Activated CD4-positive, alpha-beta T cell treated with anti-CD3 and anti-CD28 coated beads for 1 hour (primary cell): ENCODE results near the gene CCM2.

Source experiments
- DNase-seq: peaks from one replicate; pipeline ENCODE4 v3.0.0-alpha.2; 2020

CCM2 gene

GRCh38 chr7:45069444-45070253, 69.6 kb downstream of the CCM2 start:
- no peak for DNase-seq

DNA sequence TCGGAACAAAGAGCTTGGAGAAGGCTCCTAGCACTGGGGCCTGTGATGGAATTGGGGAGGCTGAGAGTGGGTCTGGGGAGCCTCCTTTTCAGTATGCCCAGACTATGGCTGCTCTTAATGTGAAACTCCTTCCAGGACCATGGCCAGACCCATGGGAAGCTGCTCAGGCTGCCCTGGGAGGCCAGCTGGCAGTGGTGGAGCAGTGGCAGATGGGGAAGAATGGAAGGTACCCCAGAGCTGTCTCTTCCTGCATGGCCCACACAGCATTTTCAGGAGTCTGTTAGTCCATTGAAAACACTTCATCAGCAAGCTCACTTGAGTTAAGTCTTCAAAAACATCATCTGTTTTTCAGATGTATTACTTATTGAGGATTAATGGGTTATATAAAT, 70.2 kb downstream of the CCM2 start:
- no peak for DNase-seq

DNA sequence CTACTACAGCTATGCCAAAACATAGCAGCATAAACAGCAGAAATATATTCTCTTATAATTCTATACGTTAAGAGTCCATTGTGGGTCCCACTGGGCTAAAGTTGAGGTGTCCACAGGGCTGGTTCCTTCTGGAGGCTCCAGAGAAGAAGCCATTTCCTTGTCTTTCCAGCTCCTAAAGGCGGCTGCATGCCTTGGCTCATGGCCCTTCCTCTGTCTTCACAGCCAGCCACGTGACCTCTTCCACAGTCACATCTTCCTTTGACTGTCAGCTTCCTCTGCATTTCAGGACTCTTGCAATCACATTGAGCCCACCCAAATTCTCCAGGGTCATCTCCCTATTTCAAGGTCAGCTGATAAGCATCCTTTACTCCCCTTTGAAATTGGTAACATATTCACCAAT, 71.5 kb downstream of the CCM2 start:
- DNase-seq: no peak

DNA sequence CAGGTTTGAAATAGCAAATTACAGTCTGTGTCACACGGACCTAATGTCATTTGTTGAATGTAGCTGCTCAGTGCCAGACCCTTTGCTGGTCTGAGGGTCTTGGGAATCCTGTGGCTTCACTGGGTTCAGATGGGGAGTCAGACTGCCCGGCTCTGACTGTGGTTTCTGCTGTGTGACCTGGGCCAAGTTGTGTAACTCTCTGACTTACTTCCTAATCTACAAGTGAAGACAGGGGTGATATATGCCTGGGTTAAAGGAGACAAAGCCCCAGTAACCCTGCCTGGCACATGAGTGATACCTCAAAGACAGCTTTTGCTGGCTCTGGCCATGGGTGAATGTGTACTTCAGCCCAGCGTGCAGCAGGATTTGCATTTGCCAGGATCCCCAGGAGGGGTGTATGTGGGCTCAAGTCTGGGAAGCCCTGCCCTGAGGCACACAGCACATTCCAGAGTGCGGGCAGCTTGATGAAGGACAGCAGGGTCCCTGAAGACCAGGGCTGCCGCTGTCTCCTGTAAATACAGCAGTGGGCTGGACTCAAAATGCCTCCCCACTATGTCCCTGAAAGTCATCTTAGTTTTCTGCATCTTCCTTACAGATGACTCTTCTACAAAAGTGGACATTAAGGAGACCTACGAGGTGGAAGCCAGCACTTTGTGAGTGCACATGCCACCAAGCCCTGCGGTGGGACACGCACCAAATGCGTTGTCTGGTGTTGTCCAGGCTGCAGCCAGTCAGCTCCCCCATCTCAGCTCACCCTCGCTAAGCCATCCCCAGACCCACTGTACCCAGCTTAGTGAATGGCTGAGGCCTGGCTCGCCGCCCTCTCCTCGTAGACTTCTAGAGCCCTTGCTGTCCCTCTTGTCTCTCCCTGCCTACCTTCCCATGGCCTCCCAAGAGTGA, 72.4 kb downstream of the CCM2 start:
- DNase-seq: no peak

DNA sequence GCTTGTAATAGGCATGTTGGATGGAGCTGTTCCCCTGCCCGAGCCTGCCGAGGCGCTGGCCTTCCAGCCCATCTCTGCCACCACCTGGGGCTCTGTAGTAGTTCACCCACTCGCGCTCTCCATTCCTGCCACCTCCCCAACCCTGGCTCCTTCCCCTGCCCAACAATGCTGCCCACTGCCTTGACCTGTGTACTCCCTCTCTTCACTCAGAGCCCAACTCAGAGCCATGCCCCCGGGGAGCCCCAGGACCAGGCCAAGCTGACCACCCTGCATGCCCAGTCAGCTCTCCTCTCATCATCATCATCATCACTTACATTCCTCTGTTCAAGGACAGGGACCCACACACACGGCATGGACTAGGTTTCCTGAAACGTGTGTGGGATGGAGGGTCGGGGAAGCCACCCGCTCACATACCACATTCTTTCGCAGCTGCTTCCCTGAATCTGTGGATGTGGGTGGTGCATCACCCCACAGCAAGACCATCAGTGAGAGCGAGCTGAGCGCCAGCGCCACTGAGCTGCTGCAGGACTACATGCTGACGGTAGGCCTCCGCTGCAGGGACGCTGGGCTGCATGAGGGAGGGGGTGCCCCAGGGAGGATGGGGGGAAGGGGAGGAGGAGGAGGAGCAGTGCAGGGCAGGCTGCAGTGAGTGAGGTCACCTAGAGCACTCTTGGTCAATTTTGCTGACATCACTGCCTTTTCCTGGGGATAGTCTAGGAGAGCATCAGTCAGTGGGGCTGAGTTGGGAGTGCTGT, 73.2 kb downstream of the CCM2 start:
- no peak for DNase-seq

DNA sequence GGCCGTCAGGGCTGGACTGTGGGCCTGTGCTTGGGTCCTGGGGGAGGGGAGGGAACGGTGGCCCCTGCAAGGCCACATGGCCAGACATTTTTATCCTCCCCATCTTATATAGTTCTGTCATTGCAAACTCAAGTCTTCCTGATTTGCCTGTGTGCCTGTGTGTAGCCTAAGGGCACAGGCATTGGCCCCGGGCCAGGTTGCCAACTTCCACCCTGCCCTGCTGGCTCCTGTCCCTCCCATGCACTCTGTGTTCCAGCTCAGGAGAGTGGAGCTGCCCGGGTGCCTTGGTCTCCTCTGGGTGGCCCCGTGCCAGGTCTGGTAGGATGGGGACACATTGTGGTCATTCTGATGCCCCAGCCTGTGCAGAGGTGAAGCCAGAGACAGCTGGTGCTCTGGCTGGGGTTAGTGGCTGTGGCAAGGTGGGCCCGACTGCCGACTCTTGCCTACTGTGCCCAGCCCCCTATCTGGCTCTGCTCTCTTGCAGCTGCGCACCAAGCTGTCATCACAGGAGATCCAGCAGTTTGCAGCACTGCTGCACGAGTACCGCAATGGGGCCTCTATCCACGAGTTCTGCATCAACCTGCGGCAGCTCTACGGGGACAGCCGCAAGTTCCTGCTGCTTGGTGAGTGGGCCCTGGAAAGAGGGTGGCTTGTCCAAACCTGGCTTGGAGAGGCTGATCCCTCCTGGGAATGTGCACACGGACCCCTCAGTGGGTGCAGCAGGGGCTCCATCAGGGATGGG, 74.0 kb downstream of the CCM2 start:
- DNase-seq: no peak

GRCh38 chr7:45074528-45075354, 74.7 kb downstream of the CCM2 start:
- no peak for DNase-seq

DNA sequence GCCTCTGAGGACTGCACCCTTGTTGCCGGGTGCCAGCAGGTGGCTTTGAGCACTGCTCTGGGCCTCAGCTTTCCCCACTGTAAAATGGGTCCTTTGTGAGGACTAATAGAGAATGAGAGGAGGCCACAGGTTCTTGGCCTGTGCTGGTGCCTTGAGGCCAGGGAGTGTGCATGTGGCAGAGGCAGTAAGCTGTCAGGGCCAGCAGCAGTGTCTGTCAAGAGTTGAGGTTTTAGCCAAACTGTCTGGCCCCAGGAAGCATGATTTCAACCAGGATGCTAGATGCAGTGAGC, 75.3 kb downstream of the CCM2 start:
- DNase-seq: no peak

- no peak for DNase-seq
Observed at GRCh38 chr7:45075871-45076796, 76.1 kb downstream of the CCM2 start.

DNA sequence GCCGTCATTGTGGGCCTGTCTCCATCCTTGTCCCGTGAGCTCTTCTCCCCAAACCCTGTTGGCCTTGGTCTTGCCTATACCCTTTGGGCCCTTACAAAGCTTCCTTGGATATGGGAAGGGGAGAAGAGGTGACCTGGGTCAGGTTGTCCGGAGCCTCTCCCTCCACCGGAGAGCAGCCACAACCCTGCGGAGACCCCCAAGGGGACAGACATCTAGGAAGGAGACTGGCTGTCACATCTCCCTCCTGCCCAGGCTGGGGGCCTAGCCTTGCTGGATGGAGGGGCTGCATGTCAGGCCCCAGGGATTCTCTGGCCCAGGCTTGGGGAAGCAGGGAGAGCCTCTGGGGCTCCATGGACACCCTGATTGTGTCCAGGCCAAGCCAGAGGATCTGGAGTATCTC, 76.9 kb downstream of the CCM2 start:
- DNase-seq: no peak

DNA sequence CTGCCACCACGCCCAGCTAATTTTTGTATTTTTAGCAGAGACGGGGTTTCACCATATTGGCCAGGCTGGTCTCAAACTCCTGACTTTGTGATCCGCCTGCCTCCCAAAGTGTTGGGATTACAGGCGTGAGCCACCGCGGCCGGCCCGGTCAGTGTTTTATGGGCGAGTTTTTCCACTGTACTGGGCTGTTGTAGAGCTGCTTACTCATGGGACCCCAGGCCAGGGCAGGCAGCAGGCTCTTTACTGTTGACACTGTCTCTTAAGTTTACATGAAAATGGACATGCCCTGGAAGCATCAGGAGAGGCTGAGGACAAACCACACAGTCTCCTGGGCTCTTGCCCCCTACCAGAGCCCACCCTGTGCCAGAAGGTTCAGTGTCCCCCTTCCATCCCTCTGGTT, 77.6 kb downstream of the CCM2 start:
- no peak for DNase-seq

GRCh38 chr7:45078125-45078681, 78.2 kb downstream of the CCM2 start:
- DNase-seq: no peak

DNA sequence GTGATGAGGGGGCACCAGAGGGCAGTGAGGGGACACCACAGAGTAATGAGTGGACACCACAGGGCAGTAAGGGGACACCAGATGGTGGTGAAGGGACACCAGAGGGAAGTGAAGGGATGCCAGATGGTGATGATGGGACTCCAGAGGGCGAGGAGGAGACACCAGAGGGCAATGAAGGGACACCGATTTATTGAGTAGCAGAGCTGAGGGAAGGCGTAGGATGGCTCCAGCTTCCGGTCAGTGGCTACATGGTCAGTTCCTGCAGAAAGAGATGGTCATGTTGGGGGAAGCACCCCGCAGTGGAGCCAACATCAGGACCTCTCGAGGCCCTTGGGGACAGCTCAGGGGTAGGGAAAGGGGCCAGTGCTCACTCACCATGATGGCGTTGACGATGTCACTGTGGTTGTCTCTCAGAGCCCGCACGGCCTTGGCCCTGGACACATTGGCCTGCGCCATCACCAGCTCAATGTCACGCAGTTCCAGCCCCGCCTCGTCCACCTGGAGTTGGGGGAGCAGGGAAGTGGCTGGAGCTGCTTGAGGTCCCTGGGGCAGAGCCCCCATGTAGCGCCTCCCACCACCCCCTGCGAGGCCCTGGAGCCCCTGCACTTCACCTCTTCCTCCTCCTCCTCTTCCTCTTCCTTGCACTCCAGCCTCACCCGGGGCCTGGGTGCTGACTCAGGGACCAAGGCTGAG, 80.4 kb downstream of the CCM2 start:
- DNase-seq: no peak

- no peak for DNase-seq
Observed at GRCh38 chr7:45080958-45081669, 81.1 kb downstream of the CCM2 start.

GRCh38 chr7:45081670-45081974, 81.6 kb downstream of the CCM2 start:
- no peak for DNase-seq

GRCh38 chr7:45082031-45082830, 82.2 kb downstream of the CCM2 start:
- no peak for DNase-seq

DNA sequence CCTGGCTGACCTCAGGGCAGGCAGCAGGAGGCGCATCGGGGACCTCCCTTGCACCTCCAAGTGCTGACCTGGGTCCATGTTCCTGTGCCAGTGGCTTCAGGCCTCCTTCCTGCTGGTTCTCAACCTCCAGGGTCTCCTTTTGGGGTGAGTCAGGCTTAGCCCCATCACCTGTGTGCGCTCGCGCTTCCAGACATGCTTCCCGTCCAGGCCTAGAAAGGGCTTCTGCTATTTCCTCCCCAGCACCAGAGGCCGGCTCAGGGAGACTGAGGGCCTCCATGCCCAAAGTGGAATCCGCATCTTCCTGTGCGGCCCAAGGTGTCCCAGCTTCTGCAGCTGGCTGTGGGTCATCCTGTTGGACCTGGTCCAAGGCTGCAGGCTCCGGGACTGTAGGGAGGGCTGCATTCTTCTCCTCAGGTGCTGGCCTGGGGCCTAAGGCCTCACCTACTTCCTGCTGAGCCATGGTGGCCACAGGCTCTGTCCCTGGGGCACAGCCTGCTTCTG, 82.9 kb downstream of the CCM2 start:
- DNase-seq: no peak

- DNase-seq: no peak
Observed at GRCh38 chr7:45084336-45084735, 84.3 kb downstream of the CCM2 start.
